ENCODE data around the gene CAPRIN1.

The CAPRIN1 gene

DNA sequence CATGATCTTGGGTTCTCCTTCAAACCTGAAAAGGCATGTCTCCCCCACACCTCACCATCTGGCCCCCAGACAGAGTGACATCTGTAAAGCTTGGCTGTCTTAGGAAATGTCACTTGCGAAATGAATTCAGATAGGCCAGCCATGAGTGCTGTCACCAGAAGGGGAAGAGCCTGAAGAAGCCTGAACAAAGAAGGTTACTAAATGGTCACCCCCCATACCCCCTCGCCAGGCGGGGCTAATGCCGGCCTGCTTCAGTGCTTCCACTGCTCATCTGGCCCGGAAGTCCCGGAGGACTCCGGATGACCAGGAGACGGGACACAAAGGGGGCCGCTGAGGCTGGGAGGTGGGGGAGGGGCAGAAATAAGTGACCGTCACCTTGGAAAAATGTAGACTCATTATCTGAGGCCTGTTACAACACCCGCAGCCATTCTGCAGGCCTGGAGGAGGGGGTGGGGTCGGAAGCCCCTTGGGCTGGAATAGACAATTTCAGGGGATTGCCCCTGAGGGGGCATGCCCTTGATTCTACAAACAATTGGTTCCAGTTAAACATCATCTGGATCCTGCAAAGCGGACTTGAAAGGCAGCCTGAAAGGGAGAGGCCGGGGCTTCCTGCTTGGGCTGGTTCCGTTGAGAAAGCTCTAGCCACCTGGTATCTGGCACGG, 97.1 kb downstream of the CAPRIN1 start:
- Histone ChIP-seq H3K4me1 (peaks cover 39 to 64% (median 49%) of the 10 kb centered on the region in 10 experiments), H3K4me3 (no peak overlapping the region), H3K9me3 (replicated peaks in 1 of 11) (no peaks in the 10 kb centered on the region), H3K36me3 (peaks cover 64 to 97% (median 85%) of the 10 kb centered on the region in 11 experiments), H3K27me3 (no peaks in the 10 kb centered on the region), H4K20me1 (peaks cover 0 to 67% (median 23%) of the 10 kb centered on the region in 11 experiments; a peak in 13 of 22 replicates), H3K4me2 (0 out of 22 replicates have a peak overlapping the region, but pooled peaks of 1 of the 11 experiments have one; percentile 2), H3K27ac (peak overlapping the region in 5 of 11 experiments; percentile 2 to 50 (median 19); a peak in 6 of 22 replicates), H3K9ac (0 out of 22 replicates have a peak overlapping the region, but pooled peaks of 4 of the 11 experiments have one; percentile 9 to 23 (median 14))
- no peak for TF ChIP-seq Cebpa-rat (IDR thresholded peaks at IDR 0.05)

DNA sequence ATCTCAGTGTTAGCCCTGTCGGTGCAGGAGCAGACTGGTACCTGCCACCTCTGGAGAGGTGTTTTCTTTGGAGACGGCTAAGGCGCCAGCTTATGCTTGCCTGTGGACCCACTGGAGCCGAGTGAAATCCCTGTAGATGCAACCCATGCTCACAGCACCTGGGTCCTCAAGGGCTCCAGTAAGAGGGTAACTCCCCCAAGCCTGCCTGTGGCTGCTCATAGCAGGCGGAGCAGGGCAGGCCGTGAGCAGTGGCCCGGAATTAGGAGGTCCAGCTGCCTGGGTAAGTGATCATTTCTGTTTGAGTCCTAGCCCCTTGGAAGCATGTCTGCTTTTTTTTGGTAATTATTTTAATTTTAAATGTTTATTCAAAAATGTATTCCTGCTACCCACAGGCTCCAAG, 97.7 kb downstream of the CAPRIN1 start:
- Histone ChIP-seq H3K4me2 (no peak overlapping the region), H3K36me3 (peaks cover 58 to 91% (median 79%) of the 10 kb centered on the region in 11 experiments), H3K4me3 (no peak overlapping the region), H3K27me3 (no peaks in the 10 kb centered on the region), H3K4me1 (peaks cover 44 to 70% (median 55%) of the 10 kb centered on the region in 10 experiments), H3K9ac (0 out of 22 replicates have a peak overlapping the region, but pooled peaks of 2 of the 11 experiments have one; percentile 15 to 23), H3K27ac (peak overlapping the region in 4 of 11 experiments; percentile 2 to 50 (median 28); a peak in 5 of 22 replicates), H3K9me3 (replicated peaks in 1 of 11) (no peaks in the 10 kb centered on the region), H4K20me1 (peaks cover 0 to 73% (median 29%) of the 10 kb centered on the region in 11 experiments; a peak in 14 of 22 replicates)
- TF ChIP-seq Cebpa-rat (IDR thresholded peaks at IDR 0.05) = no peak

DNA sequence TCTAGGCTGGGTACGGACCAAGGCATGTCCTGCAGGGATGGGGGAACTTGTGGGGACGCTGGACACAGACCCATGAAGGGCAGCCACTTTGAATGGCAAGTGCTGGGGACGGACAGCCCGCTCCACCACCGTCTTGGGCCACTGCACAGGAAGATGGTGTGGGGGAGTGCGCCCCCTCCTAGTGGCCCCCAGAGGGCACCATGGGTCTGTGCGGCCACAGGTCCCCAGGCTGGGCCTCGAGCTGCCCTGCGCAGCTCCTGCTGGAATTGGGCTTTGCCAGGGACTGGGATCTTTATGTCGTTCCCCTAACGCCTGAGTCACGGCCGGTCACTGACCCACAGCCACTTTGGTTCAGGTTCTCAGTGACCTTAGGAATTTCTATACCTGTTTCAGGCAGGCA, 98.3 kb downstream of the CAPRIN1 start:
- Histone ChIP-seq H3K27me3 (no peaks in the 10 kb centered on the region), H4K20me1 (peaks cover 0 to 77% (median 29%) of the 10 kb centered on the region in 11 experiments; a peak in 15 of 22 replicates), H3K9me3 (replicated peaks in 1 of 11) (no peaks in the 10 kb centered on the region), H3K4me3 (no peak overlapping the region), H3K4me1 (peaks cover 46 to 70% (median 55%) of the 10 kb centered on the region in 10 experiments), H3K9ac (no peak overlapping the region), H3K36me3 (peaks cover 52 to 86% (median 73%) of the 10 kb centered on the region in 11 experiments), H3K27ac (peak overlapping the region in 1 of 11 experiments; percentile 4; a peak in 1 of 22 replicates), H3K4me2 (no peak overlapping the region)
- TF ChIP-seq Cebpa-rat (IDR thresholded peaks at IDR 0.05) = no peak

DNA sequence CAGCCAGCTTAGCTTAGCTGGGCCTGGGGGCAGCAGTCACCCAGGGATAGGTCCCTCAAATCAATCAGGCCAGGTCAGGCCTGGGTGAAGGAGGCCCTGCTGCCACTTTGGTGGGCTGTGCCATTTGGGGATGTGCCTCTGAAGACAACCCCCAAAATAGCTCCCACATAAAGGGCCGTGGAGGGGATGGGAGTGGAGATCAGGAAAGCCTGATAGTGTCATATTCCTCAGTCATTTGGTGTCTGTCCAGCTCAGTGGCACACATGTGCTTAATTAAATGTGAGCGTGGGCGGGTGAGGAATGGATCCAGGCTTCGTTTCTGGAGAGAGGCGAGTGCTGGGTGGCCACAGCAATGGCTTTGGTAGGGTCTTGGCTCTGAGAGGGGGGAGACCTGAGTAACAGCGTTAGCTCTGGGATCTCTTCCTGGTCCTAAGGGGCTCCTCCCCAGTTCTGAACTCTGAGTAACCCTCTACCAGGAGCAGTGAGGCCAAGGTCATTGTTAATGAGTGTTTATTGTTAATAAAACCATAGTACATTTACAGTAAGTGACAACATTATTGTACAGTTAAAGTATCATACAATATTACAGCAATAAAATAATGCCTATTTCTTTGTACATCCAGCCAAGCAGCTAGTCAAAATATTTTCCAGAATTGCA, 99.1 kb downstream of the CAPRIN1 start:
- Histone ChIP-seq H3K27me3 (no peaks in the 10 kb centered on the region), H3K4me3 (no peak overlapping the region), H3K4me2 (no peak overlapping the region), H3K4me1 (peaks cover 46 to 70% (median 55%) of the 10 kb centered on the region in 10 experiments), H3K9ac (no peak overlapping the region), H4K20me1 (peaks cover 0 to 77% (median 29%) of the 10 kb centered on the region in 11 experiments; a peak in 15 of 22 replicates), H3K27ac (no peak overlapping the region), H3K36me3 (peaks cover 49 to 85% (median 68%) of the 10 kb centered on the region in 11 experiments), H3K9me3 (replicated peaks in 1 of 11) (no peaks in the 10 kb centered on the region)
- TF ChIP-seq Cebpa-rat (IDR thresholded peaks at IDR 0.05) = no peak

Measured in BLaER1 treated with 17β-estradiol and CSF1 and Interleukin-3, amounts not matched to agents 10 nM and 100 nM (cell line).